ENCODE results near the gene ZC2HC1C. TPM values are rescaled to one million over a fixed set of nuclear protein-coding genes. Genes with fewer than 3 reads are reported as not detected.
A peak's percentile ranks its signal among the peaks of the same experiment; 100 is the strongest.

ZC2HC1C gene
- total and polyA plus RNA-seq, 2 experiments from 2014 or later: 0.90 to 2.8 TPM

GRCh38 chr14:75088566-75089373 lies 19.3 kb downstream of the ZC2HC1C start:
- Mint-ChIP-seq H3K36me3 (ENCODE audit: low read depth) (peaks cover 68% of the 10 kb centered on the region), H3K9me3 (no peaks in the 10 kb centered on the region; the same call in 2 of the 3 replicates), H3K27ac (no peak overlapping the region), H3K4me1 (peaks cover 6% of the 10 kb centered on the region; the same call in 2 of the 3 replicates), H3K27me3 (ENCODE audit: insufficient read depth, low read depth, poor library complexity) (no peaks in the 10 kb centered on the region), H3K4me3 (no peak overlapping the region)
- H3F3A ChIP-seq (replicated peaks; ENCODE audit: low read depth): 0 out of 2 replicates have a peak, but pooled peaks cover 3% of the 10 kb centered on the region
- peak; percentile 89 for DNase-seq (ENCODE audit: low spot score)
- H3K27ac ChIP-seq (ENCODE audit: low read depth): no peak overlapping the region
- no peaks in the 10 kb centered on the region for H3K79me2 ChIP-seq (replicated peaks; ENCODE audit: insufficient read depth)
- H3K27me3 ChIP-seq (ENCODE audit: insufficient read depth): no peaks in the 10 kb centered on the region
- no peak overlapping the region for H3K4me3 ChIP-seq
- TF ChIP-seq EZH2phosphoT487 (IDR thresholded peaks at IDR 0.05; ENCODE audit: unreplicated experiment): no peak
- peak; percentile 88 to 90 for TF ChIP-seq CTCF (conservative IDR thresholded peaks at IDR 0.05; ENCODE audit: low read depth in 2 of 2)
- peak; percentile 87 for ATAC-seq
- H4K20me1 ChIP-seq (replicated peaks; ENCODE audit: insufficient read depth): 0 out of 2 replicates have a peak, but pooled peaks cover 6% of the 10 kb centered on the region
- no peaks in the 10 kb centered on the region; the same call in 1 of the 2 replicates for H3K4me1 ChIP-seq (ENCODE audit: insufficient read depth)
- no peaks in the 10 kb centered on the region for H3K9me2 ChIP-seq (ENCODE audit: insufficient read depth)
- H3K36me3 ChIP-seq (ENCODE audit: insufficient read depth): peaks cover 26% of the 10 kb centered on the region
- no peak overlapping the region for H2AFZ ChIP-seq
- no peak overlapping the region for H3K4me2 ChIP-seq

GRCh38 chr14:75090353-75090752 lies 20.9 kb downstream of the ZC2HC1C start:
- Histone ChIP-seq H3K27ac (ENCODE audit: low read depth) (no peak overlapping the region), H3K9me2 (ENCODE audit: insufficient read depth) (no peaks in the 10 kb centered on the region), H3K36me3 (ENCODE audit: insufficient read depth) (peaks cover 31% of the 10 kb centered on the region), H4K20me1 (replicated peaks; ENCODE audit: insufficient read depth) (no peaks in the 10 kb centered on the region), H3K4me1 (ENCODE audit: insufficient read depth) (no peaks in the 10 kb centered on the region; the same call in 1 of the 2 replicates), H2AFZ (no peak overlapping the region), H3K4me2 (no peak overlapping the region), H3K4me3 (no peak overlapping the region), H3K27me3 (ENCODE audit: insufficient read depth) (no peaks in the 10 kb centered on the region), H3K79me2 (replicated peaks; ENCODE audit: insufficient read depth) (no peaks in the 10 kb centered on the region), H3F3A (replicated peaks; ENCODE audit: low read depth) (0 out of 2 replicates have a peak, but pooled peaks cover 3% of the 10 kb centered on the region)
- Mint-ChIP-seq H3K9me3 (no peaks in the 10 kb centered on the region; the same call in 2 of the 3 replicates), H3K4me3 (no peak overlapping the region), H3K27me3 (ENCODE audit: insufficient read depth, low read depth, poor library complexity) (no peaks in the 10 kb centered on the region), H3K27ac (no peak overlapping the region), H3K36me3 (ENCODE audit: low read depth) (peaks cover 69% of the 10 kb centered on the region), H3K4me1 (peaks cover 6% of the 10 kb centered on the region; the same call in 2 of the 3 replicates)
- ATAC-seq (no peak), DNase-seq (ENCODE audit: low spot score) (no peak)
- TF ChIP-seq EZH2phosphoT487 (IDR thresholded peaks at IDR 0.05; ENCODE audit: unreplicated experiment) (no peak), EZH2 (IDR thresholded peaks at IDR 0.05; ENCODE audit: low read depth, unreplicated experiment) (no peak), JUNB (IDR thresholded peaks at IDR 0.05; ENCODE audit: unreplicated experiment) (no peak), STAT1 (IDR thresholded peaks at IDR 0.05; ENCODE audit: unreplicated experiment) (no peak)

GRCh38 chr14:75091251-75091650 lies 21.8 kb downstream of the ZC2HC1C start:
- no peak overlapping the region for H3K27ac Mint-ChIP-seq
- no peak overlapping the region for H3K4me3 Mint-ChIP-seq
- H3K4me3 ChIP-seq: no peak overlapping the region
- H3K4me1 ChIP-seq (ENCODE audit: insufficient read depth): no peaks in the 10 kb centered on the region; the same call in 1 of the 2 replicates
- H3K4me2 ChIP-seq: no peak overlapping the region
- H3K27me3 ChIP-seq (ENCODE audit: insufficient read depth): no peaks in the 10 kb centered on the region
- TF ChIP-seq CTCF (conservative IDR thresholded peaks at IDR 0.05; ENCODE audit: low read depth in 2 of 2): no peak
- no peak overlapping the region for H3K27ac ChIP-seq (ENCODE audit: low read depth)
- H3K9me2 ChIP-seq (ENCODE audit: insufficient read depth): no peaks in the 10 kb centered on the region
- H3K79me2 ChIP-seq (replicated peaks; ENCODE audit: insufficient read depth): no peaks in the 10 kb centered on the region
- no peak for DNase-seq (ENCODE audit: low spot score)
- no peaks in the 10 kb centered on the region for H3K27me3 Mint-ChIP-seq (ENCODE audit: insufficient read depth, low read depth, poor library complexity)
- H3K36me3 Mint-ChIP-seq (ENCODE audit: low read depth): peaks cover 66% of the 10 kb centered on the region
- no peak overlapping the region for H2AFZ ChIP-seq
- no peak for ATAC-seq
- peaks cover 23% of the 10 kb centered on the region for H3K36me3 ChIP-seq (ENCODE audit: insufficient read depth)
- H4K20me1 ChIP-seq (replicated peaks; ENCODE audit: insufficient read depth): no peaks in the 10 kb centered on the region
- no peaks in the 10 kb centered on the region; the same call in 2 of the 3 replicates for H3K9me3 Mint-ChIP-seq
- 0 out of 2 replicates have a peak, but pooled peaks cover 3% of the 10 kb centered on the region for H3F3A ChIP-seq (replicated peaks; ENCODE audit: low read depth)
- peaks cover 6% of the 10 kb centered on the region; the same call in 2 of the 3 replicates for H3K4me1 Mint-ChIP-seq
